Activated CD4-positive, alpha-beta T cell treated with anti-CD3 and anti-CD28 coated beads for 4 hours (primary cell): ENCODE data around the gene ADD2.

Experiments used
- DNase-seq, 2 donors: peaks; one replicate each; pipeline ENCODE4 v3.0.0-alpha.2; 2020

Gene ADD2

GRCh38 chr2:70719231-70719630 lies 48.8 kb downstream of the ADD2 start:
- no peak for DNase-seq

GRCh38 chr2:70718736-70719135 lies 49.3 kb downstream of the ADD2 start:
- DNase-seq: no peak

GRCh38 chr2:70718241-70718640 lies 49.8 kb downstream of the ADD2 start:
- no peak for DNase-seq

GRCh38 chr2:70717431-70718038 lies 50.5 kb downstream of the ADD2 start:
- DNase-seq: no peak

GRCh38 chr2:70716951-70717350 lies 51.0 kb downstream of the ADD2 start:
- DNase-seq: no peak

GRCh38 chr2:70716131-70716743 lies 51.8 kb downstream of the ADD2 start:
- DNase-seq: no peak

- no peak for DNase-seq
Observed at GRCh38 chr2:70715071-70715985, 52.7 kb downstream of the ADD2 start.

GRCh38 chr2:70714141-70714905 lies 53.7 kb downstream of the ADD2 start:
- DNase-seq: no peak

GRCh38 chr2:70712916-70713315 lies 55.1 kb downstream of the ADD2 start:
- no peak for DNase-seq

GRCh38 chr2:70711191-70711590 lies 56.8 kb downstream of the ADD2 start:
- DNase-seq: no peak

- DNase-seq: no peak
Observed at GRCh38 chr2:70710038-70710690, 57.8 kb downstream of the ADD2 start.

- no peak for DNase-seq
Observed at GRCh38 chr2:70709275-70710037, 58.5 kb downstream of the ADD2 start.

GRCh38 chr2:70708376-70709199 lies 59.4 kb downstream of the ADD2 start:
- DNase-seq: no peak

GRCh38 chr2:70707706-70708105 lies 60.3 kb downstream of the ADD2 start:
- DNase-seq: no peak

GRCh38 chr2:70706026-70706795 lies 61.8 kb downstream of the ADD2 start:
- no peak for DNase-seq

GRCh38 chr2:70705160-70705850 lies 62.7 kb downstream of the ADD2 start:
- no peak for DNase-seq

- DNase-seq: no peak
Observed at GRCh38 chr2:70703900-70704549, 64.0 kb downstream of the ADD2 start.

- no peak for DNase-seq
Observed at GRCh38 chr2:70702711-70703395, 65.1 kb downstream of the ADD2 start.
